HG03442 (cell line): ENCODE results near the gene SEC16A.
"Not testable (repeated sequence)": the region's sequence is repeated elsewhere in the genome, so short reads cannot be mapped to it uniquely, and the experiment has no call there.

Experiments used
- ATAC-seq: cut with Tn5 transposase; IDR thresholded peaks from one replicate; pipeline ENCODE4 v1.9.1; 2021; ENCODE audit warnings: mild to moderate bottlenecking, moderate library complexity; ENCODE audit not compliant: unreplicated experiment

The SEC16A gene

GRCh38 chr9:136424750-136425362 is 58.0 kb downstream of the SEC16A start:
- no peak for ATAC-seq

GRCh38 chr9:136423432-136424146 is 59.3 kb downstream of the SEC16A start:
- no peak for ATAC-seq

- no peak for ATAC-seq
Measured at GRCh38 chr9:136422876-136423275, 60.0 kb downstream of the SEC16A start.

GRCh38 chr9:136421791-136422190 is 61.0 kb downstream of the SEC16A start:
- no peak for ATAC-seq

GRCh38 chr9:136419092-136419420 is 63.8 kb downstream of the SEC16A start:
- ATAC-seq: no peak

GRCh38 chr9:136418182-136419091 is 64.4 kb downstream of the SEC16A start:
- no peak for ATAC-seq

- ATAC-seq: no peak
Measured at GRCh38 chr9:136416914-136417313, 65.9 kb downstream of the SEC16A start.

- no peak for ATAC-seq
Measured at GRCh38 chr9:136416427-136416826, 66.4 kb downstream of the SEC16A start.

GRCh38 chr9:136412962-136413361 is 69.9 kb downstream of the SEC16A start:
- ATAC-seq: no peak

- no peak for ATAC-seq
Measured at GRCh38 chr9:136411378-136411777, 71.5 kb downstream of the SEC16A start.

GRCh38 chr9:136410500-136411287 is 72.1 kb downstream of the SEC16A start, which contains the start of the genes ENTR1 and PMPCA:
Gene ENTR1, minus strand, starts transcription at chr9:136410614. Its CDS starts 217 bp downstream, at chr9:136410397.
Gene PMPCA, plus strand, starts transcription at chr9:136410658. Its CDS starts 11 bp downstream, at chr9:136410669.
- ATAC-seq: peak; percentile 83

GRCh38 chr9:136409557-136410455 is 73.0 kb downstream of the SEC16A start:
- peak; percentile 15 for ATAC-seq

- no peak for ATAC-seq
Measured at GRCh38 chr9:136407911-136408310, 74.9 kb downstream of the SEC16A start.

- not testable (repeated sequence) for ATAC-seq
Measured at GRCh38 chr9:136407061-136407460, 75.8 kb downstream of the SEC16A start.

- ATAC-seq: not testable (repeated sequence)
Measured at GRCh38 chr9:136405904-136406303, 76.9 kb downstream of the SEC16A start.

GRCh38 chr9:136405481-136405880 is 77.4 kb downstream of the SEC16A start:
- ATAC-seq: no peak

GRCh38 chr9:136404801-136405136 is 78.1 kb downstream of the SEC16A start:
- no peak for ATAC-seq

GRCh38 chr9:136403915-136404800 is 78.7 kb downstream of the SEC16A start:
- ATAC-seq: no peak

GRCh38 chr9:136403538-136403914 is 79.3 kb downstream of the SEC16A start:
- ATAC-seq: no peak
